HG03565 (cell line): Measurements from ENCODE around the gene POLD2.

ENCODE experiments used
- ATAC-seq: cut with Tn5 transposase; IDR thresholded peaks from one replicate; pipeline ENCODE4 v1.9.1; 2021; ENCODE audit warnings: mild to moderate bottlenecking, moderate library complexity; ENCODE audit not compliant: unreplicated experiment

POLD2 gene

GRCh38 chr7:44066111-44066460, 57.3 kb downstream of the POLD2 start:
- no peak for ATAC-seq

GRCh38 chr7:44065431-44066110, 57.8 kb downstream of the POLD2 start, which contains the start of gene PGAM2:
TSS of gene PGAM2 (minus strand) at chr7:44065567. CDS start at chr7:44065529, 38 bp downstream.
- ATAC-seq, result no peak

- no peak for ATAC-seq
These were observed 58.4 kb downstream of the POLD2 start for GRCh38 chr7:44064791-44065430.
